ENCODE measurements around the gene PAMR1.

Gene PAMR1

GRCh38 chr11:35491231-35491871, 34.1 kb downstream of the PAMR1 start:
- DNase-seq = no peak

GRCh38 chr11:35488117-35488516, 37.3 kb downstream of the PAMR1 start:
- DNase-seq = no peak

DNA sequence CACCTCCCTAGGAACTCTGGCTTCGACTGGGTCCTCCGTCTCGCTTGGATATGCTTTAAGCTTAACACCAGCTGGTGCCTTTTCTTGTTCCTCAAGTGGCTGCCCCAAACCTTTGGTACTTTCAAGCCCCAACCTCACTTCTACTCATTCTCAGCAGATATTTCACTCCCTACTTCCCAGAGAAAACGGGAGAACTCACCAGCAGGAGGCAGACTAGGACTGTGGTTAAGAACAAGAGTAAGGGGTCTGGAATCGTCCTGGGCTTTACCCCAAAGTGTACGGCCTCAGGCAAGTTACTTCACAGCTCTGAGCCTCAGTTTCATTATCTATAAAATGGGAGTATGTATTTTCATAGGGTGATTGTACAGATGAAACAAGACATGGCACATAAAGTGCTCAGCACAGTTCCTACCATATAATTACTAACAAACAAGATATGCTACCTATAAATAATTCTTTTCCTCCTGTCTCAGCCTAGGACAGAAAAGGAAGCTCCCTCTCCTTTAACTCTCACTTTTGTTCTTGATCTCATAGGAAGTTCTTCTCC, 37.8 kb downstream of the PAMR1 start:
- no peak for DNase-seq

DNA sequence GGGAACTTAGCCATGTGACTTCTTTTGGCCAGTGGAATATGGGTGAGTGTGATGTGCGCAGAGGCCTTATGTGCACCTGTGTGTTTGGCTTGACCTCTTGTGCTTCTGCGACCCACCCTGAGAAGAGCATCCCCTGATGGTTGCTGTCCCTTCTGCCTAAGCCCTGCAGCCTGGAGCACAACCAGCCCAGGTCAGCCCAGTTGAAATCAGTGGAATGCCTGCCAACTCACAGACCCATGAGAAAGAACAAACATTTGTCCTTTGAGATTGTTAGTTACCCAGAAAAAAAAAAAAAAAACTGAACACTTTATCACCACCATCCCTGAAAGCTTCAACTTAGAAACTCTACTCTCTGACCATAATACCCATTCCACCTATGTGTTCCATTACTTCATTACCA, 38.5 kb downstream of the PAMR1 start:
- no peak for DNase-seq

DNA sequence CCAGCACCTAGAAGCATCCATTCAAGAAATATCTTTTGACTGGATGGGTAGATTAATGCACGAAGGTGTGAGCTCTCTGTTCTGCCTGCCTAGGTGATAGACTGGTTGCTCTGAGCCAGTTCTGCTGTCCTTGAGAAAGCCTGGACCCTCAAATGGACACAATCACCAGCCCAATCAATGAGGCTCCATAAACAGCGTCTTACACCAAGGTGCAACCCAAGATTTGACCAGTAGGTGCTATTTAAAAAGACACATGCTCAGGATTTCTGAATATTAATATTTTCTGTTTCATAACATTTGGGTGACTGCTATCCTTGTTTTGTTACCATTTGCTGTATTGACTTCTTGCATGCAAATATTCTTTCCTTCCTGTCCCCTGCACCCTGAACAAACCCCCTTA, 39.0 kb downstream of the PAMR1 start:
- no peak for DNase-seq

- DNase-seq = peak; percentile 52 to 54
These were observed 39.6 kb downstream of the PAMR1 start for GRCh38 chr11:35485656-35486322.

DNA sequence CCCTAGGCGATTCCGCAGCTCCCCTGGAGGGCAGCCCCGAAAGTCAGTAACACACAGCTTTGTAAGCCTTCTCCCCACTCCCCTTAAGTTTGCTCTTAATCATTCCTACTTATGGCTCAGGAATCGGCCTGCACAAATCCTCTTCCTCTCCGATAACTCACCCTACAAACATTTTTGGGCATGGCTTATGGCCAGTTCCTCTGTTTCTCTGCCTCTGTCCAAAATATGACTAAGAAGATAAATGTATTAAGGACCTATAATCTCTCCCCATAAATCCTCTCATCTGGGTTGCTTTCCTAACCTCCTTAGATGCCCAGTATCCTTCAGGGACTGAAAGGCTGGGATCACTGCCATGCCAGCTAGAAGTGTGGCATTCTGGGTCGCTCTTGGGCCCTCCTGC, 41.0 kb downstream of the PAMR1 start:
- no peak for DNase-seq

DNA sequence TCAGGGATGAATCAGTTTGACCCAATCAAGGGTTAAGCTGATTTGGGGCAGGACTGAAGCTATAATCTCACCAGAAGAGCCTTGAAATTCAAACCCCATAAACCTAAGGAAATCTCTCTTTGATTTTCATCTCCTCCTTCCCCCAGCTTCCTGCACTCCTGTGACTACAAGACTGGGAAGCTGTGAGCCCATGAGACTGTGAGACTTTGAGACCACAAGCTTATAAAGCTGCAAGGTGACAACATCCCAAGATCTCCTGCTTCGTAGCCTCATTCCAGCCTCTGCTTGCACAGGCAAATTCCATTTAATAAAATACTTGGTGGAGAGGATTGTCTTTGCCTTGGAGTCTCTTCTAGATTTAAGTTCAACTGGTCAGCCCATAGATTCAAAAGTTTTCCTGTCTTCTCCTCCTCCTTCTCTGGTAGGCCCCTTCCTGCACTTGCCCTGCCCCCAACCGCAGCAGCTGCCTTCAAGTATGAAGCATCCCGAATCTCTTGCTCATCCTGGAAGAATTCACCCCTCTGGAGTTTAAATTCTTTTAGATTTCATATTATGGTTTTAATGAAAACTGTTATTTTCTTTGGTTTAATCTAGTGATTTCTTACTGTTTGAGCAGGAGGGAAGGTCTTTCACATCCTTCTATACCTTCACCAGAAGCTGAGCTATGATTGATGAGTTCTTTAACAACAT, 42.1 kb downstream of the PAMR1 start:
- no peak for DNase-seq

DNA sequence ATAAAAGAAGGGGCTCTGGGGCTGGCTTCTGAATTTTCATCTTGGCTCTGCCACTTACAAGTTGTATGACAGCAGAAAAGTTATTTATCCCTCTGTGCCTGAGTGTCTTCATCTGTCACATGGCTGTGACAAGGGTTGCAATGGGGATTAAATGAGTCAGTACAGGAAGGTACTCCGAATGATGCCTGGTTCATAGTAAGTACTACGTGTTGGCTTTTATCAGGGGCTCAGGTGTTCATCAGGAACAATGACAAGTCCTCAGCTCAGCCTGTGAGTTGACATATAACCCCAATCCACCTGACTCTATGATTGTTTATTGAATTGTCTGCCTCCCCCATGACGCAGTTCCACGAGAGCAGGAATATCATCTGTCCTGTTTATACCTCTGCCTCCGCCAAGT, 45.7 kb downstream of the PAMR1 start:
- DNase-seq = no peak

GRCh38 chr11:35478471-35479091, 46.8 kb downstream of the PAMR1 start:
- peak; percentile 46 to 60 for DNase-seq

DNA sequence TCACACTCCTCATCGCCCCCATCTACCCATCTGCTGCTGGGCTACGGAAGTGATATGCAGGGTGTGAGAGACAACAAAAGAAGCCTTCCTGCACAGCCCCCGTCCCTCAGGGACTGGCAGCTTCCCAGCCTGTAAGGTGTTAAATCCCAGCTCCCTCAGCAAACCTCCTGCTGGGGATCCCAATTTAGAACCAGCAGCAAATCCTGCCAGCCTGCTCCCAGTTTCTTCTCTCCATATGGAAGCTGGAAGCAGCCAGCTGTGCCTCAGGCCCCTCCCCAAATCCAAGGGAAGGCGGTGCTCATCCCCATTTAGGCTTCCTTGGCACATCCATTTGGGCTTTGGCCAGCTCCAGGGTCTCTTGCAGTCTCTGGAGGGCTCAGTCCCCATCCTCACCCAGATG, 47.5 kb downstream of the PAMR1 start:
- peak in 1 of 2 donors; percentile 46 for DNase-seq

DNA sequence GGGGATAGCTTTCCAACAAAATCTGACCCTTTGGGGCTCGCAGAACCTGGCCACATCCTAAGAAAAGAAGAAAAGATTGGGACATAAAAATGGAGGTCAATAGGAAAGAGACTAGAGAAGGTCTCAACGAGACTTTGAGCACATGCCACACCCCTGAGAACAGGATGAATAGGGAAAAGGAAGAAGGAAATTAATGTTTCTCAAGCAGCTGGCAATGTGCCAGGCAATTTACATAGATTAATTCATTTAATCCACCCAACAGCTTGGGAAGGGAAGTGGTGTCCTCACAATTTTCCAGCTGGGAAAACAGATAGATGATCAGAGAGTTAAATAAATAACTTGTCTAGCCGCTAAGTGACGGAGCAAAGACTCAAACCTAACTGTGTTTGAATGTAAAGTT, 50.7 kb downstream of the PAMR1 start:
- no peak for DNase-seq

- DNase-seq = no peak
These were observed 51.5 kb downstream of the PAMR1 start for GRCh38 chr11:35473795-35474374.

DNA sequence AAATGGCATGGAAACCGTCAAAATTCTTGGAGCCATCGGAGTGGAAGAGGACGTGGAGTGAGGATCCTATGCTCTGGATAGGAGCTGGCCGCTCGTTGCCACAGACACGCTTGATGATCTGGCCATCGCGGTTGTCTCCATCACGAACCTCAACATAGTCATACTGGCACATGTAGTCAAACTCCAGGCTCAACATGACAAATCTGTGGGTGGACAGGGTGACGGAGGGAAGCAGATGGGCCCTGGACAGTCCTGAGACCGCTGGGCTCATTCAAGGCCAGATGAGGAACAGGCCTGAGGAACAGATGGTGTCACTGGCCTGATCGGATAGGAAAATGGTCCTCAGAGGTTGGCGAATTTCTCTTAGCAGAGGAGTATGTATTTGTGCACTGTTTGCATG, 54.8 kb downstream of the PAMR1 start:
- DNase-seq = no peak

DNA sequence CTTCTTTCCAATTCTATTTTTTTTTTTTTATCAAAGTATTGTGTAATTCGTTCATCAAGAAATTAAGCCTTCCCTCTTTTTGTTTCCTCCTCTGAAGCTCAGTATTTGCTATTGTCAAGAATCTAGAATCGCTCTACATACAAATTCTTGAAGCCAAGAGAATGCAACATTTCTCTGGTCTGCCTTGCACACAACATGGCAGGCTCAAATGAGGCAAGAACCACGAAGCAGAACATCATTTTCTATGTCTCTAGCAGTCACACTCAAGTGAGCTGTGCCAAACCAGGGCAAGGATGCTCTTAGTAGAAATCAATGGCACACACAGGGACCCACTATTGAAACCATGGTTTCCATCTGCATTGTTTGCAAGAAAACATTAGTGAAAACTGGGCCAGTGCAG, 59.4 kb downstream of the PAMR1 start:
- DNase-seq = no peak

DNA sequence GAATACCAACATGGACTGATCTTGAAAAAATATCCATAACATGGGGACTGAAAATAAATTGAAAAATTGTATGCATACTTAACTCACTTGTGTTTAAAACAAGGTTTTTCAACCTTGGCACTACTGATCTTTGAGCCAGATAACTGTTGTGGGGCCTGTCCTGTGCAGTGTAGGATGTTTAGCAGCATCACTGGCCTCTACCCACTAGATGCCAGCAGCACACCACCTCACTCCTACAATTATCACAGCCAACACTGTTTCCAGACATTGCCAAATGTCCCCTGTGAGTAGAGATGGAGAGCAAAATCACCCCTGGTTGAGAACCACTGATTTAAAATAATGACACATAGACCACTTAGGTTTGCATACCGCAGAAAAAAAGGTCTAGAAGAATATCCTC, 61.1 kb downstream of the PAMR1 start:
- no peak for DNase-seq

- DNase-seq = peak in 1 of 2 donors; percentile 62
These were observed 62.1 kb downstream of the PAMR1 start for GRCh38 chr11:35463331-35463751.

GRCh38 chr11:35461917-35462538, 63.4 kb downstream of the PAMR1 start:
- no peak for DNase-seq

GRCh38 chr11:35459489-35459888, 65.9 kb downstream of the PAMR1 start:
- no peak for DNase-seq

DNA sequence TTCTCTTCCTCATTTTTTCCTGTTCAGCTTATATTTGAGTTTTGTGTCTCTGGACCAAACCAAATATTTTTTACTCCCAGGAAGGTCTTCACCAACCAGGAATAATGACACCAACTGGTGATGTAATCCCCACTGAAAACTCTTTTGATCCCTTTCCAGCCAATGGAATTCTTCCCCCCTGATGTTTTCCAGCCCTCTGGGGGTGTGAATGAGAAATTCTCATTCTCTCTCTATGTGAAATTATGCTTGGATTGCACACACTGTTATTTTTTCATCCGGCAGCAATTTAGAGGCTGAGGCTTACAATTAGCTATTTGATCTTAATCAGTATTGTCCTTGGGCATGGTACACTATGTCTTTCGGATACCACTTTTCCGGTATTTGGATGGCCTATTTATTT, 66.6 kb downstream of the PAMR1 start:
- DNase-seq = no peak

DNA sequence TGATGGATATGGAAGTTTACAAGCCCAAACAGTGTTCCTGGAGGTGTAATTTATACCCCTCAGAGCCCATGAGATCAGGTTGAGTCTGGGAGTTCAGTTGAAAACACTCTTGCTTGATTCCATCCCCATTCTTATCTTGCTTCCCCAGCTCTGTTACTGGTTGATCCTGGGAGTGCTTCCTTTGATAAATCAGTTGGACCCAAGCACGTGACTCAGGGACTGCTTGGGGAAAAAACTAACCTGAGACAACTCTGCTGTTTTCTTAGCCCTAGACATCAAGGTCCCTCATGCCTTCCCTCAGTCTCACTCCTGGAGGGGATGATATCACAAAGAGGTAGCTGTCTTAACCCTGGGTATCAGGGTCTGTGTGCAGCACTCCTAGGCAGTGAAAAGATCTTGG, 71.1 kb downstream of the PAMR1 start:
- DNase-seq = no peak

GRCh38 chr11:35436581-35437250, 88.7 kb downstream of the PAMR1 start:
- DNase-seq = no peak

Data from hippocampal formation (tissue), 2 donors.